DMS 273 (cell line): Measurements from ENCODE around the gene CDT1.
A peak's percentile ranks its signal among the peaks of the same experiment; 100 is the strongest.

ENCODE experiments used
- DNase-seq: peaks from one replicate; lab custom pipeline; 2025; ENCODE audit not compliant: unreplicated experiment; lab: John Stamatoyannopoulos, UW

Gene CDT1

GRCh38 chr16:88854306-88855111 lies 50.9 kb downstream of the CDT1 start:
- DNase-seq: no peak

GRCh38 chr16:88855176-88855575 lies 51.6 kb downstream of the CDT1 start:
- DNase-seq: no peak

GRCh38 chr16:88855736-88856121 lies 52.1 kb downstream of the CDT1 start:
- DNase-seq: no peak

- DNase-seq: no peak
These were observed 52.7 kb downstream of the CDT1 start for GRCh38 chr16:88856122-88856827.

- DNase-seq: peak; percentile 98
These were observed 53.5 kb downstream of the CDT1 start, which contains the start of the genes GALNS and TRAPPC2L for GRCh38 chr16:88856828-88857727. Gene GALNS, minus strand, starts transcription at chr16:88856947. Its CDS starts 70 bp downstream, at chr16:88856877. Gene TRAPPC2L, plus strand, starts transcription at chr16:88857127. Its CDS starts 24 bp downstream, at chr16:88857151.

- DNase-seq: peak; percentile 90
These were observed 54.2 kb downstream of the CDT1 start for GRCh38 chr16:88857728-88858339.
